ENCODE results near the gene SH3RF3. TPM values are rescaled to one million over a fixed set of nuclear protein-coding genes. Genes with fewer than 3 reads are reported as not detected.

The SH3RF3 gene
- total RNA-seq, 4 donors from 2014 or later: 2.8 to 5.7 (median 3.0) TPM

DNA sequence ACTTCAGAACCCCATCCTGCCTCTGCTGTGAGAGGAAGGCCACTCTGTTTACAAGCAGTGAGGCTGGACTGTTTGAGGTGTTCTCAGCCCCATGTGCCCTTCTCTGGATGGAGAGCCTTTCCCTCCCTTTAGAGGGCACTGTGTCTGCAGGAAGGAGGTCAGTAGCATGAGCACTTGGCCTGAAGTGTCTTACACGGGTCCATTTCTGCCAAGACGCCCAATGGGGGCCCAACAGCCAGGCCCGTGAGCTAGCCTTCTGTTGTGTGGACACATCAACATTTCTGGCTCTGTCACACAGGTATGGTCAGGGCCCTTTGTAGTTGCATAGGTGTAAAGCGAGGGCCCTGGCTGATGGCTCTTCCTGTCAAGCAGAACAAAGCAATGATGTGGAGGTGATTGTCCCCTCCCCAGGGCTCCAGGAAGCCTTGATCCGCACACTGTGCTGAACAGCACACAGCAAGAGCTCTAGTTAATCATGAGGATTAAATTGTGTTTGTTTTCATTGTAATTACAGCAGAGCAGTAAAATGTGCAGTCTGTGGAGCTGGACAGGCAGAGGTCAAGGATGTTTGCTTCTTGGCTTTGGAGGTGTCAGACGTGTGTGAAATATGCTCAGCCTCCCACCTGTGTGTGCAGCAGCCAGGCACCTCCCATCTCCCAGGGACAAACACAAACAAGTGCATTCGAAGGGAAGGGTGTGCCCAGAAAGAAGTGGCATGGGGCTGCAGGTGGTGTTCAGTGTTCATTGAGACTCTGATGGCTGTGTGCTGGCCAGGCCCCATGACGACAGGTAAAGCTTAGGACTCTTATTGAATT, 132.1 kb downstream of the SH3RF3 start:
- TF ChIP-seq, protein P1, sequence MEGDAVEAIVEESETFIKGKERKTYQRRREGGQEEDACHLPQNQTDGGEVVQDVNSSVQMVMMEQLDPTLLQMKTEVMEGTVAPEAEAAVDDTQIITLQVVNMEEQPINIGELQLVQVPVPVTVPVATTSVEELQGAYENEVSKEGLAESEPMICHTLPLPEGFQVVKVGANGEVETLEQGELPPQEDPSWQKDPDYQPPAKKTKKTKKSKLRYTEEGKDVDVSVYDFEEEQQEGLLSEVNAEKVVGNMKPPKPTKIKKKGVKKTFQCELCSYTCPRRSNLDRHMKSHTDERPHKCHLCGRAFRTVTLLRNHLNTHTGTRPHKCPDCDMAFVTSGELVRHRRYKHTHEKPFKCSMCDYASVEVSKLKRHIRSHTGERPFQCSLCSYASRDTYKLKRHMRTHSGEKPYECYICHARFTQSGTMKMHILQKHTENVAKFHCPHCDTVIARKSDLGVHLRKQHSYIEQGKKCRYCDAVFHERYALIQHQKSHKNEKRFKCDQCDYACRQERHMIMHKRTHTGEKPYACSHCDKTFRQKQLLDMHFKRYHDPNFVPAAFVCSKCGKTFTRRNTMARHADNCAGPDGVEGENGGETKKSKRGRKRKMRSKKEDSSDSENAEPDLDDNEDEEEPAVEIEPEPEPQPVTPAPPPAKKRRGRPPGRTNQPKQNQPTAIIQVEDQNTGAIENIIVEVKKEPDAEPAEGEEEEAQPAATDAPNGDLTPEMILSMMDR (IDR thresholded peaks at IDR 0.05 in 4 of 5, conservative IDR thresholded peaks at IDR 0.05 in 1 of 5): no peak
- no peak for TF ChIP-seq POLR2A (IDR thresholded peaks at IDR 0.05)
- H3K4me1 ChIP-seq: peaks cover 27 to 38% of the 10 kb centered on the region in 2 donors
- DNase-seq (no peak), ATAC-seq (no peak)
- H3K9me3 ChIP-seq: no peaks in the 10 kb centered on the region
- no peaks in the 10 kb centered on the region for H3K36me3 ChIP-seq
- no peak overlapping the region for H3K27ac ChIP-seq
- in situ Hi-C loops (cut with MboI; ENCODE audit: low sequenced_read_pairs in 4 of 4): no loop called here
- H3K27me3 ChIP-seq: no peaks in the 10 kb centered on the region
- intact Hi-C loops (cut with DNase I; ENCODE audit: low total_unique reads): no loop called here
- no peak overlapping the region for H3K4me3 ChIP-seq

DNA sequence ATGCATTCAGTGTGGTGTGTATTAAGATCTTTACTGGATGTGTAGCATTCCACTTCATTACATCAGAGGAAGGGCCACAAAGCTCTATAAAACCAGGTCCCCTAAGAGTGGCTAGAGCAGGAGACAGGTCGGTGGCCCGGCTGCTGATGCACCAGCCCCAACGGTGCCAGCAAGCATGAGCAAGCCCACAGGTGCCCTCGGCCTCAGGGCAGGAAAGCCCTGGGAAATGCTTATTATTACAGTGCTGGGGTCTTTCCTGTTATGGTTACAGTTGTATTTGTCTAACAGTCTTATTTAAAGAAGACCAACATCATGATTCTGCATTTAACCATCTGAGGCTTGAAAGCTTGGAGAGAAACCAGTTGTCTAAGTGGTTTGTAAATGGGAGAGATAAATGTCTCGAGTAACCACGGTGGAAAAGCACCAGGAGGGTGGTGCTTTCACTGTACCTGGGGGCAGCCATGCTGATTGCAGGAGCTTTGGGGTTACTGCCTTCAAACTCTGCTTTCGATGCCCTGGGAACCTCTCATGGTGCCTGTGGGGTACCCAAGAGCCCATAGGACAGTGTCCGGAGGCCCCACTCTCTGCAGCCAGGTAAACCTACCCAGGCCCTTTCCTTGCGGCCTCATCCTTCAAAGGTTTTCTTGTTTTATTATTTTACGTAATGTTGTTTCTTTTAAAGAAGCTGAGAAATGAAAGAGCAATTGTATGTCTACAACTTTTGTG, 133.1 kb downstream of the SH3RF3 start:
- H3K4me3 ChIP-seq: no peak overlapping the region
- no peak for DNase-seq
- no peaks in the 10 kb centered on the region for H3K36me3 ChIP-seq
- no peaks in the 10 kb centered on the region for H3K9me3 ChIP-seq
- H3K27ac ChIP-seq: no peak overlapping the region
- no peak for ATAC-seq
- TF ChIP-seq, protein P1 (IDR thresholded peaks at IDR 0.05 in 4 of 5, conservative IDR thresholded peaks at IDR 0.05 in 1 of 5): no peak
- no peak for TF ChIP-seq POLR2A (IDR thresholded peaks at IDR 0.05)
- no peaks in the 10 kb centered on the region for H3K27me3 ChIP-seq
- intact Hi-C loops (cut with DNase I; ENCODE audit: low total_unique reads) (no loop called here), in situ Hi-C loops (cut with MboI; ENCODE audit: low sequenced_read_pairs in 4 of 4) (no loop called here)
- H3K4me1 ChIP-seq: peaks cover 22 to 32% of the 10 kb centered on the region in 2 donors

DNA sequence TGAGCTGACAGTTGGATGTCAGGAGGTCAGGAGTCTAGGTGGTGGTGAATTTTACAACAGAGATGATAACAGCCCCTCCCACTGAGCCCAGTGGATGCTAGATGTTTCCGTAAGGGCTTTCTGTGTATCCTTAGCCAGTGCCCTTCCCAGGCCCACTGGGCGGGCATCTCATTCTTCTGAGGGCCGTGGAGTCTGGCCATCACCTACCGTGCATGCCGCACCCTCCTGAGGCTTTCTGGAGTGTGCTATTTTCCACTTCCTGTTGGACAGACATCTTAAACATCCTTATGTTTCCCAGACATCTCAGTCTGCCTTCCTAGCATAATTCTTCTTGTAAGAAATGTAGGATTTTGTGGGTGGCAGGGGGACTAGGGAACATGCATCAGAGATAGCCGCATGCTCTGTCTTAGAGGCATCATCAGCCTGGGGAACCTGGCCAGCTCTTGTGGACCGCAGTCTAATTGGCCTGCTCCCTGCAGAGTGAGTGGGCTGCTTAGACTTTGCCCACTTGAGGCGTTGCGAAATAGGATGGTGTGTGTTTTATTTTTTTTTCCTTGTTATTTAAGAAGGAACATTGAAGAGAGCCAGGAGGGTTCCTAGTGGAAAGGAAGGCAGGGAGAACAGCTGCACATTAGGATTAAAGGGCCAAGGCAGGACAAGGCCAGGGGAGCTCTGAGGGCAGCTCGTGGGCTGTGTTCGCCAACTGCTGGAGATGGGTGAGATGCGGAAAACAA, 135.8 kb downstream of the SH3RF3 start:
- TF ChIP-seq, protein P1 (IDR thresholded peaks at IDR 0.05 in 4 of 5, conservative IDR thresholded peaks at IDR 0.05 in 1 of 5): no peak
- TF ChIP-seq POLR2A (IDR thresholded peaks at IDR 0.05): no peak
- DNase-seq: no peak
- Histone ChIP-seq H3K4me1 (peaks cover 14 to 19% of the 10 kb centered on the region in 2 donors), H3K27ac (no peak overlapping the region), H3K27me3 (no peaks in the 10 kb centered on the region), H3K36me3 (no peaks in the 10 kb centered on the region), H3K9me3 (no peaks in the 10 kb centered on the region), H3K4me3 (no peak overlapping the region)
- intact Hi-C loops (cut with DNase I; ENCODE audit: low total_unique reads) (no loop called here), in situ Hi-C loops (cut with MboI; ENCODE audit: low sequenced_read_pairs in 4 of 4) (no loop called here)
- ATAC-seq: no peak

DNA sequence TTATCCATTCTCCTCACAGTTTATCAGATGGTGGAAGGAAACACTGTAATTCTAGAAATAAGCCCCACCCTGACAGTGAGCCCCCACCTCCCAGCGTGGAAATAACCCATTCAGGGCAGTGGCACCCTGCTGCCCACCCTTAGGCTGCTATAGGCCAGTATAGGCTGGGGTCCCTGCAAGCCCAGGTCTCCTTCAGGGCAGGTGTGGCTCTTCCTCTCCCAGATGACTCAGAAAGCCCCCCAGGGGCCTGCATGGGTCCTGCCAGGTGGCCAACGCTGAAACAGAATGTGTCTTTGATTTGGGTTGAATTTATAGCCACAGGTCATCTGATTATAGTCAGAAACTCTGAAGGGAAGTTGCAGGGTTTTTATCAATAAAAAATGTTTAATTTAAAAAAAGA, 136.4 kb downstream of the SH3RF3 start:
- no peak overlapping the region for H3K4me3 ChIP-seq
- no peak overlapping the region for H3K27ac ChIP-seq
- peaks cover 14 to 19% of the 10 kb centered on the region in 2 donors for H3K4me1 ChIP-seq
- intact Hi-C loops (cut with DNase I; ENCODE audit: low total_unique reads): no loop called here
- H3K36me3 ChIP-seq: no peaks in the 10 kb centered on the region
- in situ Hi-C loops (cut with MboI; ENCODE audit: low sequenced_read_pairs in 4 of 4): no loop called here
- no peaks in the 10 kb centered on the region for H3K27me3 ChIP-seq
- TF ChIP-seq POLR2A (IDR thresholded peaks at IDR 0.05): no peak
- TF ChIP-seq, protein P1 (IDR thresholded peaks at IDR 0.05 in 4 of 5, conservative IDR thresholded peaks at IDR 0.05 in 1 of 5): no peak
- no peak for ATAC-seq
- no peaks in the 10 kb centered on the region for H3K9me3 ChIP-seq
- DNase-seq: no peak
